CD4-positive, alpha-beta T cell treated with Interleukin-6 at 100 ng/mL for 8 hours (primary cell): ENCODE results near the gene PELI2.

Experiments
- DNase-seq: peaks from one replicate; pipeline ENCODE4 v3.0.0-alpha.2; 2020; ENCODE audit warnings: mixed read lengths, low spot score

Gene PELI2

GRCh38 chr14:56117765-56118610 is at the start of gene PELI2:
Gene PELI2 (plus strand): TSS chr14:56118411. CDS start chr14:56118661, 250 bp downstream.
- peak; percentile 81 for DNase-seq

DNA sequence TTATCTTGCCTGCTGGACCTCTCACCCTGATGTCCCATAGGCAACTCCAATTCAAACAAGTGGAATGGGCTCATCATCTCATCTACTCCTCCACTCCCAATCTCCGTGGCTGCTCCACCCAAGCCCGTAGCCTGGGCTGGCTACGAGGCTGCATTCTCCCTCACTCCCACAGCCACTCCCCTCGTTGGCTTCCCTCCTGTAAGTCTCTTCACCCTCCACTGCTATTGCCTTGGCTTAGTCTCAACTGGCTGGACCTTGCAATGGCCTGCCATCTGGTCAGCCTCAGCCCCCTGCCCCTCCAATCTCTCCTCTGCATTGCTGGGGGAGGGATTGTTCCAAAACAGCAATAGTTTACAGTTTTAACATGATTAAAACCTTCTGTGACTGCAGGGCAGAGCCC is 44.4 kb upstream of the PELI2 start:
- no peak for DNase-seq

DNA sequence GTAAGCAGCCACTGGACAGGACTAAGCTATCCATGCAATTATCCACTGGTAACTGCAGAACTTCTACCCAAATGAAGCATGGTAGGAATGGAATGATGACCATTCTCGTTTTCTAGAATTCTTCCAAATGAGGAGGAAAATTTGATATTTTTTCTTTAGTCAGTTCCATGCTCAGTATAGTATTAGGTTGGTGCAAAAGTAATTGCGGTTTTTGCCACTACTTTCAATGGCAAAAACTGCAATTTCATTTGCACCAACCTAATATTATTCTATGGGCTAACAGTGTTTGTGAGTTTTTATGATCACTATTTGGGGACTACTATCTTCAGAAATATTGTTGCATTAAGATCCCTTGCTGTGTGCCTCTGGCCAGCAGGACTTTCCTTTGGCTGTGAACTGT is 42.9 kb upstream of the PELI2 start:
- no peak for DNase-seq

- no peak for DNase-seq
Observed at GRCh38 chr14:56081139-56081538, 37.1 kb upstream of the PELI2 start.

GRCh38 chr14:56082880-56083279 is 35.3 kb upstream of the PELI2 start:
- DNase-seq = no peak

DNA sequence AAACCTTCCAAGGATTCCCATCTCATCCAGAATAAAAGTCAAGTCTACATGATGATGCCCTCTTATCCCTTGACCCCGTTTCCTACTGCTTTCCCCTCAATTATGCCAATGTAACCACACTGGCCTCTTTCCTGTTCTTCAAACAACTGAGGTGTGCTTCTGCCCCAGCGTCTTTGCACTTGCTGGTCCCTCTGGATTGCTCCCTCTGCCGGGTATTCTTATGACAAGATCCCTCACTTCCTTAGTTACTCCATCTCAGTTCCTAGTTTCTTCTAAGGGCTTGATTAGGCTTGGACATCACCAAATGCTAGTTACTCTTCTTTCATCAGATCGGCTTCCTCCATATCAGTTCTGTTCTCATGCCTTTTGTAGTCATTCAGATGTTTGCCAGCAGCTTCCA is 32.7 kb upstream of the PELI2 start:
- no peak for DNase-seq

DNA sequence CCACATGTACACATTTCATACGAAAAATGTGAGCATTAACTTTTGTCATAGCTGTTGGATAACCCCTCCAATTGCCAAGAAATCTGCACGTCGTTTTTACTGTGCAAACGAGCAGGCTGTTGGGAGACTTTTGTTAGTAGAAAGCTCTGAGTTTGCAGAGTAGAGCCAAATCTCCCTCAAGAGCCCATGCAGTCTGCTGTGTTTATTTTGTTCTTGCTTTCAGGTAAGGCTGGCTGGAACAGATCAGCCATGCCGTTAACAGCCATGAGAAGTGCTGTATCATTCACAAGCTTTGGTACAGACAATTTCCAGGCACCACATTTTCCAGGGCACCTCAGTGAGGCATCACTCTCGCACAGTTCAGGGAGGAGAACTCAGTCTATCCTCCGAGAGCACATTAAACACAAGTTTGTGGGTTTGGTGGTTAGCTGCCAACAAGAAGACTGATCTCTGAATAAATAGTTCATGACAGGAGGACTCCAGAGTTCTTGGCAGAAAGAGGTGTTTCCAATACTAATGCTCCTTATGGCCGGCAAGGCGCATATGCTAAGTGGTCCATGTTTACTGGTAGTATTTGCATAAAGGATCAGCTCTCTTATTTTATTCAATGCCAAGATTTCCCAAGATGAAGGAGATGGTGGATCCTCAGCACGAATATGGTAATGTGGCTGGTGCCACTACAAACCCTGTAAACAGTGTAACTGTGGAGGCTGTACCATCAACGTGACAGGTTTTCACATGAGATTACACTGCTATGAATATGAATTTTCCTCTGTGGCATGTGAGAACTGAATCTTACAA is 30.3 kb upstream of the PELI2 start:
- DNase-seq = no peak

- DNase-seq = no peak
Observed at GRCh38 chr14:56088941-56089340, 29.3 kb upstream of the PELI2 start.

DNA sequence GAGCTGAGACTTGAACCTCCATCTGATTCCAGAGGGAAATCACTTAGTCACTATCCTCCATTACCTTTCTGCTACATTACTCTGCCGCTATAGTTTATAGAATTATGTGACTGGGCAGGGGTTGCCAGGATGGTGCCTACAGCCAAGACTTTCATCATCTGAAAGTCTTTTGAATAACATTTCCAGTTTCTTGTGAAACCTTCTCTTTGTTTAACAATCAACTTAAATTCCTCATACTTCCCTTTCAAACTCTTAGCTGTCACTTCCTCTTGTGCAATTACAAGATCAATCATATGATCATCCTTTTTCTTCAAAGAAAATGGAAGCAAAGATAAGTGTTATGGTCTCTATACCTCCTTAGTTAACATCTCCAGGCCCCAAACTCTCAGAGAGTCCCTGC is 25.4 kb upstream of the PELI2 start:
- DNase-seq = no peak

- DNase-seq = no peak
Observed at GRCh38 chr14:56094076-56094475, 24.1 kb upstream of the PELI2 start.

DNA sequence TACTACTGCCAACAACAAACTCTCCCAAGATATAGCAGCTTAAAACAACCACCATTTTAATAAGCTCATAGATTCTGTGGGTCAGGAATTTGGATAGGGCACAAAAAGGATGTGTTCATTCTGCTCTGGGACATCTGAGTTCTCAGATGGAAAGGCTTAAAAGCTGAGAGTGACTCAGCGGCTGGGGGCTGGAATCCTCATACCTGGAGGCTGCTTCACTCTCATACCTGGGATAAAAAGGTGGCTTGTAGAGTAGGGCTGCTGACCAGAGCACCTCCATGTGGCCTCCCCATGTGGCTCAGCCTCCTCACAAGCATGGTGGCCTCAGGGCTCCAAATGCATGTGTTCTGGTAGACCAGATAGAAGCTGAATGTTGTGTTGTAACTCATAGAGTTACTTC is 20.2 kb upstream of the PELI2 start:
- DNase-seq = no peak

- no peak for DNase-seq
Observed at GRCh38 chr14:56099081-56099797, 19.0 kb upstream of the PELI2 start.

- DNase-seq = no peak
Observed at GRCh38 chr14:56100556-56100955, 17.7 kb upstream of the PELI2 start.

DNA sequence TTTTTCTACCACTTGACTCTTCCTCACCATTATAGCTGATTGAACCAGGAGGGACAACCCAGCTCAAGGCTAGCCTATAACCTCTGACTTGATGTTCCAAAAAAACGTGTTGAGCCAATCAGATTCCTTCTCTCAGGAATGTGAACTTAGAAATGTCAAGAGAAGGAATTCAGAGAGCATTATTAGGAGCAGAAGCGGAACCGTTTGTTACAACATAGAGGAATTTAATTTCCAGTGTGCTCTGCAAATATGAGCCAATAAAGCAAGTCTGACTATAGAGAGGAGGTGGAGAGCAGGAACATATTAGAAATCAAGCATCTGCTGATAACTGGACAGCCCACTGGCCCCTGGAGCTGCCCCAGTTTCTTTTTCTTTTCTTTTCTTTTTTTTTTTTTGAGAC is 15.3 kb upstream of the PELI2 start:
- DNase-seq = no peak

DNA sequence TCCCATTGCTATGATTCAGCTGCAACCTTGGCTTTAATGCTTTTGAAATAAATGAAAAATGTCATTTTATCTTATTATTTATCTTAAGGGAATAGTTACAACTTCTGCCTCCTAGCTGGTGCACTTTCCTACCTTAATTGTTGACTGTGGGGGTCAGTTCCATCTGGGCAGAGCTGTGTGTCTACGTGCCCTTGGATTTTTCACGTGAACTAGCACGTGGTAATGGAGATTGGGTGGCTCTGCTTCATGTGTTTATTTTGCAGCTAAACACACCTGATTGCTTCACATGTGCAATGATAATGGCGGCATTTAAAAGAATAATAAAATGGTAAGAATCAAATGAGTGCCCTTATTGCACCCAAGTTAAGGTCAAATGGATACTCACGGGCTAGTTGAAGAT is 10.6 kb upstream of the PELI2 start:
- DNase-seq = no peak

DNA sequence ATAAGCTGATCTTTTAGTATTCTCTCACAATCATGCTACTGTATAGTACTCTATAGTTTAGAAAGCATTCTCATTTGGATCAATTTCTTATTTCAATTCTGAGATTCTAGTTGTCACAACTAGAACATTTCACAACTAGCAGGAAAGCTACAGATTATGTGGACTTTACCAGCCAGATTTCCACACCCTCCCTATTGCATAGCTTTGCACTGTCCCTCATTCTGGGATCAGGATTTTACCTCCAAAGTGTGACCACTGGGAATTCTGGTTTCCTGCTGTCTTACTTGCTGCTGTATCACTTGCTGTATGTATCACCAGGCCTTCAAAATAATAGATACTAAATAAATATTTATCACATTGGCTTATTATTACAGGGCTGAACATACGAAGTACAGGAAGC is 10.2 kb upstream of the PELI2 start:
- no peak for DNase-seq

DNA sequence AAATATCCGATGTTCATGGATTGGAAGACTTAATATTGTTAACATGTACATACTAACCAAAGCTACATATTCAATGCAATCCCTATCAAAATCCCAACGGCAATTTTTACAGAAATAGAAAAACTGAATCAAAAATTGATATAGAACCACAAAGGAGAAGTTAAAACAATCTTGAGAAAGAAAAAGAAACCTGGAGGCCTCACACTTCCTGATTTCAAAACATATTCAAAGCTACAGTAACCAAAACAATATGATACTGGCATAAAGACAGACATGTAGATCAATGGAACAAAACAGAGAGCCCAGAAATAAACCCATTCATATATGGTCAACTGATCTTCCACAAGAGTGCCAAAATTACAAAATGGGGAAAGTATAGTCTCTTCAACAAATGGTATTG is 5.4 kb upstream of the PELI2 start:
- DNase-seq = no peak

- no peak for DNase-seq
Observed at GRCh38 chr14:56115334-56115870, 2.8 kb upstream of the PELI2 start.

GRCh38 chr14:56115976-56116893 is 2.0 kb upstream of the PELI2 start:
- peak; percentile 10 for DNase-seq

- DNase-seq = no peak
Observed at GRCh38 chr14:56118611-56119181, 485 bp downstream of the PELI2 start.
